GM19043 (cell line): ENCODE results near the gene ADAMTSL3.

Experiments
- ATAC-seq: cut with Tn5 transposase; IDR thresholded peaks from one replicate; pipeline ENCODE4 v1.9.1; 2021; ENCODE audit warnings: low read depth; ENCODE audit not compliant: unreplicated experiment

Gene ADAMTSL3, protein sequence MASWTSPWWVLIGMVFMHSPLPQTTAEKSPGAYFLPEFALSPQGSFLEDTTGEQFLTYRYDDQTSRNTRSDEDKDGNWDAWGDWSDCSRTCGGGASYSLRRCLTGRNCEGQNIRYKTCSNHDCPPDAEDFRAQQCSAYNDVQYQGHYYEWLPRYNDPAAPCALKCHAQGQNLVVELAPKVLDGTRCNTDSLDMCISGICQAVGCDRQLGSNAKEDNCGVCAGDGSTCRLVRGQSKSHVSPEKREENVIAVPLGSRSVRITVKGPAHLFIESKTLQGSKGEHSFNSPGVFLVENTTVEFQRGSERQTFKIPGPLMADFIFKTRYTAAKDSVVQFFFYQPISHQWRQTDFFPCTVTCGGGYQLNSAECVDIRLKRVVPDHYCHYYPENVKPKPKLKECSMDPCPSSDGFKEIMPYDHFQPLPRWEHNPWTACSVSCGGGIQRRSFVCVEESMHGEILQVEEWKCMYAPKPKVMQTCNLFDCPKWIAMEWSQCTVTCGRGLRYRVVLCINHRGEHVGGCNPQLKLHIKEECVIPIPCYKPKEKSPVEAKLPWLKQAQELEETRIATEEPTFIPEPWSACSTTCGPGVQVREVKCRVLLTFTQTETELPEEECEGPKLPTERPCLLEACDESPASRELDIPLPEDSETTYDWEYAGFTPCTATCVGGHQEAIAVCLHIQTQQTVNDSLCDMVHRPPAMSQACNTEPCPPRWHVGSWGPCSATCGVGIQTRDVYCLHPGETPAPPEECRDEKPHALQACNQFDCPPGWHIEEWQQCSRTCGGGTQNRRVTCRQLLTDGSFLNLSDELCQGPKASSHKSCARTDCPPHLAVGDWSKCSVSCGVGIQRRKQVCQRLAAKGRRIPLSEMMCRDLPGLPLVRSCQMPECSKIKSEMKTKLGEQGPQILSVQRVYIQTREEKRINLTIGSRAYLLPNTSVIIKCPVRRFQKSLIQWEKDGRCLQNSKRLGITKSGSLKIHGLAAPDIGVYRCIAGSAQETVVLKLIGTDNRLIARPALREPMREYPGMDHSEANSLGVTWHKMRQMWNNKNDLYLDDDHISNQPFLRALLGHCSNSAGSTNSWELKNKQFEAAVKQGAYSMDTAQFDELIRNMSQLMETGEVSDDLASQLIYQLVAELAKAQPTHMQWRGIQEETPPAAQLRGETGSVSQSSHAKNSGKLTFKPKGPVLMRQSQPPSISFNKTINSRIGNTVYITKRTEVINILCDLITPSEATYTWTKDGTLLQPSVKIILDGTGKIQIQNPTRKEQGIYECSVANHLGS (N-terminal part only)

DNA sequence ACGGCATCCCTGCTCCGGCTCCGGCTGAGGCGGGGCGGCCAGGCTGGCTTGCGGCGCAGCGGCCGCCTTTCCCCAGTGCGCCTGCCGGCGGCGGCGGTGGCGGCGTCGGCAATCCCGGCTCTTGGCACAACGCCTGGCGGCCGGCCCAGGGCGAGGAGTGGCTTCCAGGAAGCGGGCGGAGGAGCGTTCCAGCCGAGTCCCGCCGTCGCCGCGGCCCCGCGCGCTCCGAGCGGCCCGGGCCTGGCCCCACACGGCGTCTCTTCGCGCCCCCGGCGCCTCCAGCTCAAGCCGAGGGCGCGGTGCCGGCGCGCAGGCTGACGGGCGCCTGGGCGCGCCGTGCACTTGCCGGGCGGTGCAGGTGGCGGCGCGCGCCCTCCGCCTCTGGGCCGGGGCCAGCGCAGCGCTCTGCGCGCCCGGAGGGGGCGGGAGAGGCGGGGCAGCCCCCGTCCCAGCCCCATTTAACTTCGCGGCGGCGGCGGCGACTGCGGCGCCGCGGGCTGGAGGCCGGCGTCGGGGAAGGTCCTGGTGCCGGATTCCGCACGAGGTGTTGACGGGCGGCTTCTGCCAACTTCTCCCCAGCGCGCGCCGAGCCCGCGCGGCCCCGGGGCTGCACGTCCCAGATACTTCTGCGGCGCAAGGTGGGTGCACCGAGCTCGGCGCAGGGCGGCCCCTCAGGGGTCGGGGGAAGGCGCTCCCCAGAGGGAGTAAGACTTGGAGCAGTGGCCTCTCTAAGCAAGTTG lies at the start of gene ADAMTSL3:
Gene ADAMTSL3 (plus strand): TSS at position 485 of the 740 bp plus-strand sequence. CDS start 1,639 bp downstream, outside the sequence.
- ATAC-seq = no peak

DNA sequence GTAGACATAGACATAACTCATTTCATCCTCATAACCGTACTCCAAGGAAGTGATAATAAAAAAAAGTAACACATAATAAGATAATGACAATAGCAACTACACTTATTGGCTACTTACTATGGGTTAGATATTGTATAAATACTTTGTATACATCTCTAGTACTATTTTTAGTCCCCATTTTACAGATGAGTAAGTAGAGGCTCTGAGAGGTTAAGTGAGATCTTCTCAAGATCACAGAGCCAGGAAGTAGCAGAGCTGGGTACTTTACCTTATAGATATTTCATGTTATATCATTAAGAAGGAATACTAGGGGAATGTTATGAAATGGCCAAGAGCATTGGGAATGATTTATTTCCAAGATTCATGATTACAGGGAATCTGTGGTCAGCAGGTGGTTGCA lies 49.4 kb upstream of the ADAMTSL3 start:
- no peak for ATAC-seq

DNA sequence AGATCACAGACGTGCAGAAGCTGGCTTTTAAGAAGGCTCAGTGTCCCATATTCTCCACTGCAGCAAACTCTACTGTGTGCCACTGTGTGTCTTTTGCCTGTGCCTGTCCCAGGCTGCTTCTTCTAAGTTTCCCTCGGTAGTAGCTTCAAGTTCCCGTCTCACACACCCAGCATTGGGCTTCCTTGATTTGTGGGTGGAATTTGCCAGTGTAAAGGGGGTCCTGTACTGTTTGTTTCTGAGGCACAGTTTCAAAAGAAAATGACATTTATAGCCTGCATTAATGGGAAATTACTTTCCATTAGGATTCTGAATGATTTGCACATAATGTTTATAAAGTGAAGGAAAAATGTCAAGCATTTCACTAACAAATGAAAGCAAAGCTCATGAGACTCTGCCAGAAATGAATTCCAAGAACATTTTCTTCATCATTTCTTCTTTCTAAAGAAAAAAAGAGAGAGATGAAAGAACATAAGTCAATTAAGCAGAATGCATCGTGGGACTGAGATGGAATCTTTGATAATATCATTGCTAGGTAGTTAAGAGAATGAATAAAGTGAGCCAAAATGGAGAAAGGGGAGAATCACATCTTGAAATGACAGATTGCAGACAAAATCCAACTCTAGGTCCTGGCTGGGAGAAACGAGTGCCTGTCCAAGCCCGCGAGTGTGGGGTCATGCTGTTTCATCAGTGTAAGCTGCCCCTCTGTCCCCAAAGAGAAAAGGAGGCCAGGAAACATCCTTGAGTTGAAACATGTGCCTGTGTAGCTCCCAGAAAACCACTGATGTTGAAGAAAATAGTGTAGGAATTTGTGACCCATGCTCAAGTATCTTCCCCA lies 48.6 kb upstream of the ADAMTSL3 start:
- no peak for ATAC-seq

DNA sequence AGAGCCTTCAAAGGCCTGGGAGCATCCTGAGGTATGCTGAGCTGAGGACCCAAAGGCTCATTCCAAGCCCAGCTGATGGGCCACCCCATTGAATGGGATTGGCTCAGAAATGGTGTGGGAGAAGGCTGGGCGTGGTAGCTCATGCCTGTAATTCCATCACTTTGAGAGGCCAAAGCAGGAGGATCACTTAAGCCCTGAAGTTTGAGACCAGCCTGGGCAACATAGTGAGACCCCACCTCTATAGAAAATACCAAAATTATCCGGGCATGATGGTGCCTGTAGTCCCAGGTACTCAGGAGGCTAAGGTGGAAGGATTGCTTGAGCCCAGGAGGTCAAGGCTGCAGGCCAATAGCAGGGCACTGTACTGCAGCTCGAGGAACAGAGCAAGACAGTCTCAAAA lies 43.8 kb upstream of the ADAMTSL3 start:
- no peak for ATAC-seq

DNA sequence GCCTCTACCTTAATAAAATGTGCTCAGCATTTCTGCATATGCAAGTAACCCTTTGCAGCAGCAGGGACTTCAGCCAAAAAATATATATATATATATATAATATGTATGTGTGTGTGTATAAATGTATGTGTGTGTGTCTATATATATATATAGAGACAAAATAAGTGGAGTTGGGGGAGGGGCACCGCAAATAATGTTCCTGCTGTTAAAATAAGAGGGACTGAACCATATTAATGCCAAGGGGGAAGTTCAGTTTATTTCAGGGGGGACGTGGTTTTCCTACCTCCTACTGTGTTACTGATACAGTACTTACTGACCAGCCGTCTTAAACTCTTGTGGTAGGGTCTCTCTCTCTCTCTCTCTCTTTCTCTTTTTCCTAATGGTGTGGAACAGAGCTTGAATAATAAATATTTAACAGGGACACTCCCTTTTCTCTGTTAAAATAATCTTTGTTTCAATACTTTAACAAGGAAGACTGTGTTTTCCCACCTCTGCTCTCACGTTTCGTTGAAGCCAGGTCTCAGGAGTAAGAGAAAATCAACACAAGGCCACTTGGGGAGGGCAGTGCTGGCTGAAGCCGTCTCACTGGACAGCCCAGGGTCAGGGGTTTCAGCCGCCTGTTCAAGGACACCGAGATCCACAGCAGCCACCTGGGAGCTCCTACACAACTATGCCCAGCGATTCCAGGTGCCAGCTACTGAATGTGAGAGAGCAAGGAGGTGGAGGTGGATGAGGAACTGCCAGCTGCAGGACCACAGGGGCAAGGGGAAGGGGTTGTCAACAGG lies 42.8 kb upstream of the ADAMTSL3 start:
- ATAC-seq = no peak

DNA sequence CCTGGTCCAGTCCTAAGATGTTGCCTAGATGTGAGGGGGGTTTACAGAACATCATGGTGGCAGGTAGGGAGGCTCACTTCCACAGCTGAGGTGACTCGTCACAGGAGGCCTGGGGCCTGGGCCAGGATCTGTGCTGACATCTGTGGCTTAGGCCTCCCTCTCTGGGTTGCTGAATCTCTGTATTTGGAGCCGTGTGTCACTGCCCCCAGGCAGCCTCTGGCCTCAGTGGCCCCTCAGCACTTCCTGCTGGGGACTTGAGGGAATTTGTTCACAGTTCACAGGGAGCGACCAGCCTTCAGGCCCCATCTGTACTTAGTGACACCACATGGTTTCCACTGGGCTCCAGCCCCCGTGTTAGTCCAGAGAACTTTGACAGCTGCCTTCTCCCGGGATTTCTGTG lies 41.7 kb upstream of the ADAMTSL3 start:
- no peak for ATAC-seq

DNA sequence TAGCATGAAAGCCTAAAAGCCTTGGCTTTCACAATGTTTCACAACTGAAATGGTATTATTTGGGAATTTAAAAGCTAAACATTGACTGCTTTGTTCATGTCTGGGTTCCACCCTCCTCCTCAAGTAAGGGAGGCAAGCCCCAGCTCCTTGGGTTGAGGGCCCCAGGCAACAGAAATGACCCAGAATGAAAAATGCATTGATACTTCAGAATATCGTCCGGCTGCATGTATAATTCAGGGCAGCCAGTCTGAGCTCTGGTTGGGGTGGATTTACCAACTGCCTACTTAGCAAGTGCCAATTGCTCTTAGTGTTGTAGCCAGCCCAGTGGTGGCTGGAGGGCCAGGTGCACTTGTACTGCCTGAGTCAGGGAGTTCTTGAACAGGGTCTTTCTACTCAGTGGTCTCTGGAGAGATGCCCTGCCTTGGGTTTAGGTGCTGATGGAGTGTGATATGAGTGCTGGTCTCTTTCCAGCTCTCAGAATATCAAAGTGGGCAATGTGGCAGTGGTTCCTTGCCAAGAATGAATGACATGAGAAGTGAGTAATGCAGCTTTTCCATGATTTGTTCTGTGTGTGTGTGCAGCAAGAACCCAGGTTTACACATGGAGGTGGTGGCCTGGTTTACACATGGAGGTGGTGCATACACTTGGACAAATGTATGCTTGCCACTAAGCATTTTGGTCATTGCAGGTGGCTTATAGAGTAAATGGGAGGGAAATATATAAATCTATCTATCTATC lies 40.9 kb upstream of the ADAMTSL3 start:
- ATAC-seq = no peak

DNA sequence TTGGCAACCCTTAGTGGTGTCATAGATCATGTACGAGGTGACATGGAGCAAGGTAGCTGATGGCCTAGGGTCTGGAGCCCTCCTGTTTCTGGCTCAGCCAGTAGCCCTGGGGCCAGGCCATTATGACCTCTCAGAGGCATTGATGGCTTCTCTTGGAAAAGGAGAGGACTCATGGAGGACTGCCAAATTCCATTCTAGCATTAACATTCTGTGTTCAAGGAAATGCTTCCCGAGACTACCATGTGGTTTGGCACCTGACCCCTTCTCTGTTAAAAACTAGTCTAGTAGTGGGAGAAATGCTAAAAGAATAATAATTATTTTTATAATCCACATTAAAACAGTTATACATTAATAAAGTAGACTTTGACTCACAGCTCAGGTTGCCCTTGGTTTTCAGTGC lies 40.2 kb upstream of the ADAMTSL3 start:
- no peak for ATAC-seq

DNA sequence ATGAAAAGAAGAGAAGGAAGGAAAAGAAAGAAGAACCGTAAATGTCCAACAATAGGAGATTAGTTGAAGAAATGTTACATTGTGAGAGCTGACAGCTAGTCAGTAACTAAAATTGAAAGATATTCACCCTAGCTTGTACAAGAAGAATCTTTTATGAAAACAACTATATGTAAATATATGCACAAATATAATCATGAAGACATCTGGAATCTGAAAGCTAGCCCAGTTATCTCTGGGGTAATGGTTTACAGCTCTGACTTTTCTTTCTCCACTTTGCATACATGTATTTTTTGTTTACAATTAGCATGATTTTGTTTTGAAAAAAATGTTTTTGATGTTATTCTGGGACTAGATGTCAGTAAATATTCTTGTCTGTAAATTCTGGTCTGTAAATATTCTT lies 37.1 kb upstream of the ADAMTSL3 start:
- ATAC-seq = no peak

DNA sequence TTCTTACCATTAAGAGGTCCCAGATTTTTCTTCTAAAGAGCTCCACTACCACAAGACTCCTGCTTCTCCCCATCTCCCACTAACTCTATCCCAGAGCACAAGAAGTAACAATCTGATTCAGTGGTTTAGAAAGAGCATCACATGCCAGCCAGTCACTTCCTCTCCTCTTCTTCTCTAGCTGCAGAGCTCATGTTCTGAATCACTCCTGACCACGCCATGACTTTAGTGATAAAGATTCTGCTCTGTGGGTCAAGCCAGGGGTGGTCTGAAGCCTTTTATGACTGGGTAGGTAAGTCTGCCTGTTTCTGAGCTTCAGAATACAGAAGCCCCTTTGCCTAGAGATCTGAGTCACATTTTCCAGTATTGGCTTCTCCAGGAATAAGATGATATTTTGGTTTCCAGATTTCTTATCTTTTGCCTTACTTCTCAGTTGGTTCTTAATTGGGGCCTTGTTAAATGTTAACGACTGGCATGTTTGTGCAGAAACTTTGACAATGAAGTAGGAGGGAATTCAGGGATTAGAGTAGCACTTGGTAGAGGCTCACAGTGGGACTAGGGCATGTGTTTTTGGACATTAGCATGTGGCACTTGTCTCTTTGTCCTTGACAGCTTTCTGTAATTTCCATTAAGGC lies 27.6 kb upstream of the ADAMTSL3 start:
- ATAC-seq = no peak

DNA sequence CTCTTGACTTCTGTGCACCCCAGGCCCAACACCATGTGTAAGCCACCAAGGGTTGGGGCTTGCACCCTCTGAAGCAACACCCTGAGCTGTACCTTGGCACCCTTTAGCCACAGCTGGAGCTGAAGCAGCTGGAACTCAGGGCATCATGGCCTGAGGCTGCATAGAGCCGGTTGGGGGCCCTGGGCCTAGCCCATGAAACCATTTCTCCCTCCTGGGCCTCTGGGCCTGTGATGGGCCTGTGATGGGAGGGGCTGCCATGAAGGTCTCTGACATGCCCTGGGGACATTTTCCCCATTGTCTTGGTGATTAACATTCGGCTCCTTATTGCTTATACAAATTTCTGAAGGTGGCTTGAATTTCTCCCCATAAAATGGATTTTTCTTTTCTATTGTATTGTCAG lies 22.4 kb upstream of the ADAMTSL3 start:
- no peak for ATAC-seq

DNA sequence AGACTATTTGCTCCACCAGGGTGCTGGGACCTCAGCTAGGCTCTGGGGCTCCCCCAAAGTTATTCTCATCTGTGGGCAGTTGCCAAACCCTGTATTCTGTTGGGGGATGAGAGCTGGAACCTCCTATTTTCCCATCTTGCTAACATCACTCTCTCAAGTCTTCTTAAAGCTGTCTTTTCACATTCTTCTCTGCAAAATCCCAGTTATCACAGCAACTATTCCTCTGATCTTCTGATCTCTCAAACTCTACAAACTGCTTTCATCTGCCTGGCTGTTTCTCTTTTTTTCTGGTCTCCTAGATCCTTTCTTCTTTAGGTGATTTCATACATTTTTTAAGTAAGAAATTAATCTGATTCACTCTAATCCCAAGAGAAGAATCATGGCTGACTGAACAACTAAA lies 10.7 kb upstream of the ADAMTSL3 start:
- no peak for ATAC-seq

DNA sequence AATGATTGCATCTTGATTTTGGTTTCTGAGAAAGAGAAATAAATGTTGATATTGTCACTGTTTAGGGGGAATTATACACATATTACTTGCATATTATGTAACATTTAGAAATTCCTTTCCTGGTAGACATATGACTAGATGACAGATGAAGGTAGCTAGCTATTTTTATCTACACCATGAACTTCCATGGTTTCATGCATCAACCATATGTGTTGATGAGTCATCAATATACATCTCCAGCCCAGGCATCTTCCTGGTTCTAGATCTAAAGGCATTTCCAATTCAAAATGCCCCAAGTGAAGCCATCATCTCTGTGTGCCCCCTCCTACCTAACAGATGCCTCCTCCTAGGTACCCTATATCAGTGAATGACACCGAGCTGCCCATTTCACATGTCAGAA lies 9.5 kb upstream of the ADAMTSL3 start:
- no peak for ATAC-seq

DNA sequence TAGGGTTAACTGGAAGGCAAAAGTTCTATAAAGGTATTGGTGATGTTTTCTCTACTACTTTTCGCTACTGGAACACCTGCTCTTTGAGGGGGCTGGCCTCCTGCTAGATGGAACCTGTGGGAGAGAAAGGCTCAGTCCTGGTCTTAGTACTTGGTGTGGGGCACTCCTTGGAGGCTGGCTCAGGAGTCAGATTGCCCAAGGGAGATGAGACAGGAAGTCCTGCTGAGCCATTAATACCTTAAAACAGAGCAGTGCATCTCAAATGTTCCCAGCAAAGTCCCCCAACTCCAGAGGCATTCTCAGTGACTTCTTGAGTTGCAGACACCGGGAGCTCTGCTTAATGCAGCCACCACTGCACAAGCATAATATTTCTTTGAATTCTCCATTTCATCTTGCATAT lies 3.1 kb upstream of the ADAMTSL3 start:
- no peak for ATAC-seq

DNA sequence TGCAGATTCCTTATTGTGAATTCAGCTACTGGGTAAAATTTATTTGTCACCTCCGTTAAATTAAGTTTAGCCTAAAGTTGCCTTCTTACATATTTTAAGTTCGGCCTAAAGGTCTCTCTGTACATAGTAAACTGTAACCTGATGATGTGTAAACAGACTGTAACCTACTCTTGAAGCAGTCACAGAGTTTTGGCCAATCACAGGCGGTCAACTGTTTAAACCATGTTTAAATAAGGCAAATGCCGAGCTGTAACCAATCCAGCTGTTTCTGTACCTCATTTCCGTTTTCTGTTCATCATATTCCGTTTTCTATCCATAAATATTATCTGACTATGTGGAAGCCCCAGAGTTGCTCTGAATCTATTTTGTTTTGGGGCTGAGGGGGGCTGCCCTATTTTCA lies 2.4 kb upstream of the ADAMTSL3 start:
- ATAC-seq = no peak

DNA sequence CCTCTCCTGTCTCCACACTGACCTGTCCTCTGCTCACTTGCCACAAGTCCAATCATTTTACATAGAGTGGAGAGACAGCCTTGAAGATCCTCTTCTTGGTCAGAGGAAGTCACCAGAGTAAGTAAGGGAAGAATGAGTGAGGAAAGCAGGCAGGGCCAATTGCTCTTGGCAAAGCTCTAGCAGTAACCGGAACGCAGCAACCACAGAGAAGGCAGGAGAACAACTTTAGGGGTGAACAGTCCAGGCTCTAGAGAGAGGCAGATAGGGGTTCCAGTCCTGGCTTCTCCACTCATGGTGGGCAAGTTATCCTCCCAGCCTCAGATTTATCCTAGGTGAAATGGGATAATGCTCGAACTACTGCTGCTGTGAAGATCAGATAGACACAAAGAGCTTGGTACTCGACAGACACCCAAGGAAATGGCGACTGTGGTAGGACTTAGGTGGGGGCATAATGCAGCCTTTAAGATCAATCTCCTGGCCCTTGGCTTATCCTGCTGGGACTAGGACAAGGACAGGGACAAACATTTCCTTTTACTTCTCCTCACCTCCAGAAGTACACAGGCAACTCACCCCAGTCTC lies 1.2 kb upstream of the ADAMTSL3 start:
- ATAC-seq = no peak

DNA sequence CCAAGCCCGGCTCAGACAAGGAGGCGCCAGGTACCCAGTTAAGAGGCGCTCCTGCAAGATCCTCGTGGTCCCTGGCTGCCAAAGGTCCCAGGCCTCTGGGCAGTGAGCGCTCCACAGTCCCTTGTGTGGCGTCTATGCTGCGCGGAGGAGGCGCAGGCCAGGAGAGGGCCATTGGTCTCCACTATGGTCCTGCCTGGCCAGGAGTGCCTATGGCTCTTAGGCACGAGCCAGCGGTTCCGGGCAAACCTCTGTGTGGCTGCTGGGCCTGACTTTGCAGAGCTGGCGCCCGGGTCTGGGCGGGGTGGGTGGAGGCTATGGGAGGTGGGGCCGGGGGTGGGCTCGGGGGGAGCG lies 660 bp upstream of the ADAMTSL3 start:
- ATAC-seq = no peak
